Activated CD8-positive, alpha-beta memory T cell treated with anti-CD3 and anti-CD28 coated beads, Interleukin-2, amount 50 U/mL, for 24 hours (primary cell): ENCODE data around the gene PLOD3.

ENCODE experiments used
- DNase-seq: peaks from one replicate; pipeline ENCODE4 v3.0.0-alpha.2; 2020; ENCODE audit errors: extremely low read depth

Gene PLOD3

GRCh38 chr7:101239191-101239950 is 22.0 kb upstream of the PLOD3 start:
- DNase-seq, result no peak

GRCh38 chr7:101238226-101239182 is 21.1 kb upstream of the PLOD3 start:
- DNase-seq, result no peak

- DNase-seq, result no peak
These were observed 20.1 kb upstream of the PLOD3 start, which contains the start of gene CLDN15 for GRCh38 chr7:101237206-101238067. TSS of gene CLDN15 (minus strand) at chr7:101237802. CDS start at chr7:101237581, 221 bp downstream.

DNA sequence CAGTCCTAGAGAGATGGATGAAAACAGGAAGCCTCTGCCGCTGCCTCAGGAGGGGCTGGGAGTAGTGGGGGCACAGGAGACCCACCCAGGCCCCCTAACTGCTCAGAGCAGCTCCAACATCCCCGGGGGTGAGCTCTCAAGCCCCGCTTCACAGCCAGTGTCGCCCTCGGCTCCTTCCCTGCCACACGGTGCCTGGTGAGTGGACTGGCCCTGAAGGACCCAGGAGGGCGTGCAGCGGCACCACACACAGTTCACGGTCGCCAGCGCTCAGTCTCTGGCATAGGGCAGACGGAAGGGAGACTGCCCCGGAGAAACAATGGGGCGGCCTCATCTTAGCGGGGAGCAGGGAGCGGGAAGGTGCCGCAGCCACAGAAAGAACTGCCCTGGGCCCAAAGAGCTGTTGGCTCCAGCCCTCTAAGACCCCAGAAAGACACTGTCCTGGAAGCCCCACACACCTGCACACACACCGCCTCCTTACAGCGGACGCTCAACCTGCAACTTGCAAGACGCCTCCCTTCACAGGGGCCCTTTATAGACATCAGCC is 19.0 kb upstream of the PLOD3 start:
- DNase-seq, result no peak

DNA sequence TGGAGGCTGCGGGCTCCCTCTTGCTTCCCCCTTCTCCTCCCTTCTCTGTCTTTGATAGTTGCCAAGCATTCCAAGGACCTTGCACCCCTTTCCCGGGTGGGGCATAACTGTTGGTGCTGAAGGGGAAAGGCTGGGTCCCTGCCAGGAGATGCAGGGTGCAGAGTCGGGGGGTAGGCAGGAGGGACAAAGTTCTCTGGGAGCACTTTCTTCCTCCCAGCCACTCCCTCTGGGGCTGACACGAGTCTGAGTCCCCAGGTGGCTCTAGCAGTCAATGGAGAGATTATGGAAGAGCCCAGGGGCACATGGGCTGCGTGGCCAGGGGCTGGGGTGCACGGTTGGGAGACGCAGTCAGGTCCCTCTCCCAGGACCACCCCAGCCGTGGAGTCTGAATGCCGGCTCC is 18.1 kb upstream of the PLOD3 start:
- DNase-seq, result no peak

- DNase-seq, result no peak
These were observed 17.7 kb upstream of the PLOD3 start for GRCh38 chr7:101235050-101235449.

DNA sequence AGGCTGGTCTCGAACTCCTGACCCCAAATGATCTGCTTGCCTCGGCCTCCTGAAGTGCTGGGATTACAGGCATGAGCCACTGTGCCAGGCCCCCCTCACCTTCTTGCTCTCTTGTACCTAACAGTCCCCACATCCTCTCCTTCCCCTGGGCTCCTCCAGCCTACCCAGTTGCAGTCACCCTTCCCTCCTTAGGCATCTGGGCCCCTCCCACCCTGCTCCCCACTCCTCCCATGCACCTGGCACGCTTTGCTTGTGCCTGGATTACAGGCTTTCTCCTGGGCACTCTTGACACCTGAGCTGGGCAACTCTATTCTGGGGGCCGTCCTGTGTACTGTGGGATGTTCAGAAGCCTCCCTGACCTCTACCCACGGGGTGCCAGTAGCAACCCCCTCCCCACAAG is 17.3 kb upstream of the PLOD3 start:
- no peak for DNase-seq

DNA sequence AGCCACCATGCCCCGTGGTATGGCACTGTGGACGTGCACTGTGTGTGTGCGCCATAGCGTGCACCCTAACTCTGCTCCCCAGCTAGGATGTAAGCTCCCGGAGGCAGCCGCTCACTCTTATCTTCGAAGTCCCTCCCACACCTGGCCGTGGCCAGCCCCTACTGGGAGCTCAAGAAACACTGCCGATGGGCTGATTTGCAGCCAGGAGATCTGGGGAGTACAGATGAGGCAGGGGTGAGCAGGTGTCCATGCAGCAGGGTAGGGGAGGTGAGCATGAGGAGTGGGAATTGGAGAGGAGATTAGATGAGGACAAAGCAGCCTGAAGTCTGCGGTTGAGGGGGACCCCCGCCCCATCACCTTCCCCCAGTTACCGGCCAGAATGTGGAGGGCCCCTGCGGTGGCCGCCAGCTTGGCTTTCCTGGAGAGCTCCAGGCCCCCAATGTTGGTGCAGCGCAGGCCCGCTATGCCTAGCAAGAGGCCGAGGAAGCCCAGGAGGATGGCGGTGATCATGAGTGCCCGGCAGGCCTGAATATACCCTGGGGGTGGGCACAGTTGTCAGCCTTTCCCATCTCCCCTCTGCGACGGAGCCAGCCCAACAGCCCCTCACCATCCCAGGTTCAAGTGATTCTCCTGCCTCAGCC is 16.6 kb upstream of the PLOD3 start:
- no peak for DNase-seq

DNA sequence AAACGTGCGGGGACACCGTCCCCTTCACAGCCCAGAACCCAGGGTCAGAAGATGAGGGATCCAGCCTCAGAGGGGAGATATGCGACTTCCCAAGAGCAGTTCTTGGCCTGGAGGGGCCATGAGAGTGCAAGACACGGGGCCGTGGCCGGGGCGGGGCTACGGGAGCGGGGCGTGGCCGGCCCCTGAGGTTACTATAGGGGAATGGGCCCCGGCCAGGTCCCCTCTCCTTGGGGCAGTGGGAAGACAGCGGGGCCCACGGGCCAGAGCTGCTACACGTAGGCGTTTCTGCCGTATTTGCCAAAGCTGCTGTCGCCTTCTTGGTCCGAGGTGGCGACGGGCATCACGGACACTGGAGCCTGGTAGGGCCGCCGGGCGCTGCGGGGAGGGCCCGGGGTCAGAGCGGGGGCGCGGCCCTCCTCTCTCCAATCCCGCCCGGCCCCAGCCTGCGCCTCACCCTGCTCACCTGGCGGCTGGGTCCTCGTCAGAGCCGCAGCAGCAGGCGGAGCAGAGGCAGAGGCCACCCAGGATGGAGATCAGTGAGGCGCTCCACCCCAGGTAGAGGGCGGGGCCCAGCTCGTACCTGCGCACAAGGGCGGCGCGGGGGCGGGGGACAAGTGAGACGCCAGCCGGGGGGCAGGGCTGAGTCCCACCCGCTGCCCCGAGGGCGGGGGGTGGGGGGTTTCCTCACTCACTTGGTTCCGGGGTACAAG is 14.9 kb upstream of the PLOD3 start:
- DNase-seq, result no peak

- DNase-seq, result no peak
These were observed 14.3 kb upstream of the PLOD3 start for GRCh38 chr7:101231644-101232043.

GRCh38 chr7:101226721-101227120 is 9.3 kb upstream of the PLOD3 start:
- no peak for DNase-seq

DNA sequence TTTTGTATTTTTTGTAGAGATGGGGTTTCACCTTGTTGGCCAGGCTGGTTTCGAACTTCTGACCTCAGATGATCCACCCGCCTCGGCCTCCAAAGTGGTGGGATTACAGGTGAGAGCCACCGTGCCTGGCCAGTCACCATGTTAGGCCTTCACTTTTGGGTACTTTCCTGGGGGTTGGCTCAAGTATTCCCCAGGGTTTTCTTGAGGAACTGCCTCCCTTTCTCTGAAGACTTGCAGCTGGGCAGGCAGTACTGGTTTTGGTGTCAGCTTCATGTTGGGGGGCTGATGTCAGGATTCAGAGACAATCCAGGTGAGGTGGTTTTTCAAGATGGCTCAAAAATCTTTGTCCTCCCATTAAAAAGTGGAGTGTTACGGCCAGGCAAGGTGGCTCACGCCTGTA is 8.3 kb upstream of the PLOD3 start:
- no peak for DNase-seq

GRCh38 chr7:101223528-101223927 is 6.1 kb upstream of the PLOD3 start:
- no peak for DNase-seq

DNA sequence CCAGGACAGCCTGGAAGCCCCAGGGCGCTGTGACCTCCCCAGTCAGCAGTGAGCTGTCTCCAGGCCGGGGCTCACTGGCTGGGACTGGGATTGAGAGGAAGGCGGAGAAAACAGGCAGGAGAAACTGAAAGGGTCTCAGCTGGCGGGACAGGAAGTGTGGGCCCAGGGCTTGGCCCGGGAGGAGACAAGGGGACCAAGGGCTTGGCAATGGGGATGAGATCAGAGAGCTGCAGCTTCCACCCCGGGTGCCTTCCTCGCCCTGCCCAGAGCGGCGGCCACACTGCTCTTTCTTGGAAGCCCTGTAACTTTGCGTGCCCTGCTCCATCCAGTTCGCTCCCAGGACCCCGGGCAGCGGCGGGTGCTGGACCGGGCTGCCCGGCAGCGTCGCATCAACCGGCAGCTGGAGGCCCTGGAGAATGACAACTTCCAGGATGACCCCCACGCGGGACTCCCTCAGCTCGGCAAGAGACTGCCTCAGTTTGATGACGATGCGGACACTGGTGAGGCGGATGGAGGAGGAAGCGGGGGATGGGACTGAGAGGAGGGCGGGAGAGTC is 5.0 kb upstream of the PLOD3 start:
- no peak for DNase-seq

- DNase-seq, result no peak
These were observed 2.9 kb upstream of the PLOD3 start for GRCh38 chr7:101220295-101220694.

DNA sequence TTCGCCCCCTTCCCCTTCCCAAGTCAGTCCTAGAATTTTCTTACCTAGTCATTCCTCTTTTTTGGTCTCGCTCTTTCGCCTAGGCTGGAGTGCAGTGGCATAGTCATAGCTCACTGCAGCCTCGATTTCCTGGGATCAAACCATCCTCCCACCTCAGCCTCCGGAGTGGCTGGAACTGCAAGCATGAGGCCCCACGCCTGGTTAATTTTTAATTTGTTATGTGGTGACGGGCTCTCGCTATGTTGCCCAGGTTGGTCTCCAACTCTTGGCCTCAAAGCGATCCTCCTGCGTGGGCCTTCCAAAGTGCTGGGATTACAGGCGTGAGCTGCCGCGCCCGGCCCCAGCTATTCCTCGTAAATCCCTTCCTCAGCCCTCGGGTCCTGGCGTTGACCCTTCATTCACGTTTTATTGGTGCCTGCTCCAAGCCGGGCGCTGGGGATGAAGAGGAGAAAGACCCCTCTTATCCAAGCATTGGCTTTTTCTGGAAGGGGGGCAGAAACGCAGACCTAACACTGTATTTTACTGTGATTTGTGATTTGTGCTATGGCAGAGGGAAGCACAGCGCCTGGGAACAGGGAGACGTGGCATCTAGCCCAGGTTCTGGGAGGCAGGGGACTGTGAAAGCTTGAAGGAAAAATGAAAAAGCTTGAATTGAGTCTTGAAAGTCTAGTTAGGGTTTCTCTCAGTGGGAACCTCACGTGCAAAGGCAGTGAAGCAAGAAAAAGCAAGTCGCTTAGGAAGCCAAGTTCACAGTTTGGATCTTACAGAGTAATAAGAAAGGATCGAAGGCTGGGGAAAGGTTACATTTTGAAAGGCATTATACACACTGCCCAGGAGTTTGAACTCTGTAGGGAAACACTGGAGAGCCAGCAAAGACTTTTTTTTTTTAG is 1.1 kb upstream of the PLOD3 start:
- DNase-seq, result no peak

- DNase-seq, result no peak
These were observed 457 bp downstream of the PLOD3 start for GRCh38 chr7:101216860-101217387.

GRCh38 chr7:101216001-101216859 is 1.2 kb downstream of the PLOD3 start:
- no peak for DNase-seq
